ENCODE data around the gene PUDP.
"Not testable (repeated sequence)": the region's sequence is repeated elsewhere in the genome, so short reads cannot be mapped to it uniquely, and the experiment has no call there.

Gene PUDP

GRCh38 chrX:7024850-7025249 is 123.1 kb downstream of the PUDP start:
- no peak for DNase-seq

DNA sequence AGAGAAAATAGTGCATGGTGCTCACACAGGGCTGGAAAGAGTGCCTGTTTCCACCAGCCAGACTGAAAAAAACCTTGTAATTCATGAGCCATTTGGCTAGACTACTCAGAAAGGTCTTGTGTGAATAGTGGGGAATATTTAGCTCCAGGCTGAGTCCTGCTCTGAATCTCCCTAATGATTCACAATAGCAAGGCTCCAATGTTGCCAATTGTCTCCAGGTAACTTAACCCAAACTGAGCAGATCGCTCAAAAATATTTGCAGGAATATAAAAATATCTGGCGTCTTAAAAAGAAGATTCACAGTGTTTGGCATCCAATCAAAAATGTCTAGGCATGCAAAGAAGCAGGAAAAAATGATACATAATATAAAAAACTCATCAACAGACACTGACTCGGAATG is 125.0 kb downstream of the PUDP start:
- DNase-seq: not testable (repeated sequence)

DNA sequence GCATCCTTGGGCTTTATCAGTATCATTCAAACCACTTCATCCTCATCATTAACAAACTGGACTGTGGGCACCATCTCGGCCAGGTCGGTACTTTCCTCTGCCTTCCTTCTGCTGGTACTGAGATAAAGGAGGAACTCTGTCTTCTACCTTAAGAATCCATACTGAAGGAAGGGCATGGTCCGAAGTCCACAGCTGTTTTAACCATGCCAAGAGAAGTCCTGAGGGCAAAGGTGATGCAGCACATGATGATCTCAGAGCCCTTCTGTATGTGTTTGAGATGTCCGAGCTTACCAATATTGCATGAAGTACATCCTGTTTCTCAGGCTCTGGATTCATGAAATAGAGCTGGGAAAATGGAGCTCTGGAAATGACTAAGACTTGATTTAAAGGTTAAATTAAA is 126.0 kb downstream of the PUDP start:
- DNase-seq: no peak

GRCh38 chrX:7019555-7019954 is 128.4 kb downstream of the PUDP start:
- no peak for DNase-seq

- not testable (repeated sequence) for DNase-seq
Measured at GRCh38 chrX:7012262-7012834, 135.6 kb downstream of the PUDP start.

DNA sequence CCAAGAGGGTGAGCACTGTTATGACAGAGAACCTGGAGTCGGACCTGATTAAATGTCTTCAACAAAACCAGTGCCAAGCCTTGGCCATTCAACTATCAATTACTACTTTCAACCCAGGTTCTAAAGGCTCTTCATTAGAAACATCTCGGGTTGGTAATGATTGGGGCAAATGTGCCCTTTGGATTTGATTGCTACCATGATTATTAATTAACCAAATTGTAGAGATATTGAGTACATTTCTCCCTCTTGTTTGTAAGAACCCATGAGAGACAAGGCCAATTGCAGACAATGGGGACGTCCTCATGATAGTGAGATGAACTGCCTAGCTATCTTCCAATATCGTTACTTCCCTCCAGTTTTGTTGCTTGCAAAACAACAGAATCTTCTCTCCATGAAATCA is 137.1 kb downstream of the PUDP start:
- DNase-seq: not testable (repeated sequence)

- DNase-seq: not testable (repeated sequence)
Measured at GRCh38 chrX:7007328-7007727, 140.6 kb downstream of the PUDP start.

All from NCI-H1436 (cell line).